ENCODE results near the gene IQGAP1. TPM values are rescaled to one million over a fixed set of nuclear protein-coding genes. Genes with fewer than 3 reads are reported as not detected.
A peak's percentile ranks its signal among the peaks of the same experiment; 100 is the strongest.

Gene IQGAP1
- total RNA-seq, 1 experiment from 2014 or later: 106 TPM

GRCh38 chr15:90481023-90481422, 93.0 kb downstream of the IQGAP1 start (continued):
- TF ChIP-seq, protein P1, sequence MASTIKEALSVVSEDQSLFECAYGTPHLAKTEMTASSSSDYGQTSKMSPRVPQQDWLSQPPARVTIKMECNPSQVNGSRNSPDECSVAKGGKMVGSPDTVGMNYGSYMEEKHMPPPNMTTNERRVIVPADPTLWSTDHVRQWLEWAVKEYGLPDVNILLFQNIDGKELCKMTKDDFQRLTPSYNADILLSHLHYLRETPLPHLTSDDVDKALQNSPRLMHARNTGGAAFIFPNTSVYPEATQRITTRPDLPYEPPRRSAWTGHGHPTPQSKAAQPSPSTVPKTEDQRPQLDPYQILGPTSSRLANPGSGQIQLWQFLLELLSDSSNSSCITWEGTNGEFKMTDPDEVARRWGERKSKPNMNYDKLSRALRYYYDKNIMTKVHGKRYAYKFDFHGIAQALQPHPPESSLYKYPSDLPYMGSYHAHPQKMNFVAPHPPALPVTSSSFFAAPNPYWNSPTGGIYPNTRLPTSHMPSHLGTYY (CRISPR knock-in tag; IDR thresholded peaks at IDR 0.05): no peak
- TF ChIP-seq ZNF423 (CRISPR knock-in tag; IDR thresholded peaks at IDR 0.05) (no peak), ZSCAN18 (CRISPR knock-in tag; IDR thresholded peaks at IDR 0.05) (no peak), FOXP1 (CRISPR knock-in tag; IDR thresholded peaks at IDR 0.05; ENCODE audit: borderline replicate concordance) (no peak)

- H3K4me3 Mint-ChIP-seq: no peak overlapping the region
- H3K4me1 Mint-ChIP-seq: no peaks in the 10 kb centered on the region
- POLR2A ChIA-PET: interaction anchor here (0.5 to 1.0 kb wide), 2 partner anchors 37 to 162 kb away, joined by 4 read pairs; no protein-coding TSS in a partner anchor
- CTCF ChIA-PET: interaction anchor here (0.7 to 5.4 kb wide), 19 partner anchors 12 to 249 kb away, joined by 3 to 97 read pairs (median 5); partner anchors contain the start of genes CIB1, GDPGP1, IQGAP1 and ZNF774
- no peaks in the 10 kb centered on the region for H3K9me3 Mint-ChIP-seq
- no peaks in the 10 kb centered on the region for H3K27me3 Mint-ChIP-seq (ENCODE audit: low read depth)
- ATAC-seq (peak; percentile 55), DNase-seq (ENCODE audit: low spot score) (peak; percentile 60)
- peaks cover 59% of the 10 kb centered on the region for H3K36me3 Mint-ChIP-seq
- no peak overlapping the region for H3K27ac Mint-ChIP-seq
- no peak for TF ChIP-seq E2F1 (CRISPR knock-in tag; IDR thresholded peaks at IDR 0.05)
- no peak for TF ChIP-seq PRRX2 (CRISPR knock-in tag; IDR thresholded peaks at IDR 0.05)
- TF ChIP-seq ZNF416 (CRISPR knock-in tag; IDR thresholded peaks at IDR 0.05): no peak
- TF ChIP-seq NR2C2 (CRISPR knock-in tag; IDR thresholded peaks at IDR 0.05): no peak
- no peak for TF ChIP-seq OVOL2 (CRISPR knock-in tag; IDR thresholded peaks at IDR 0.05; ENCODE audit: borderline replicate concordance)
- no peak for TF ChIP-seq ZNF121 (CRISPR knock-in tag; IDR thresholded peaks at IDR 0.05)
- TF ChIP-seq NR1H2 (CRISPR knock-in tag; IDR thresholded peaks at IDR 0.05): no peak
- TF ChIP-seq CBFB (CRISPR knock-in tag; IDR thresholded peaks at IDR 0.05; ENCODE audit: low read depth): no peak
- no peak for TF ChIP-seq PREB (CRISPR knock-in tag; IDR thresholded peaks at IDR 0.05; ENCODE audit: borderline replicate concordance)
- no peak for TF ChIP-seq ZNF232 (CRISPR knock-in tag; IDR thresholded peaks at IDR 0.05)
- no peak for TF ChIP-seq ZNF138 (CRISPR knock-in tag; conservative IDR thresholded peaks at IDR 0.05)
- no peak for TF ChIP-seq PRDM15 (CRISPR knock-in tag; IDR thresholded peaks at IDR 0.05)
- TF ChIP-seq NFATC4 (CRISPR knock-in tag; IDR thresholded peaks at IDR 0.05): no peak
- TF ChIP-seq, protein P1 (CRISPR knock-in tag; IDR thresholded peaks at IDR 0.05): no peak
- no peak for TF ChIP-seq ZNF423 (CRISPR knock-in tag; IDR thresholded peaks at IDR 0.05)
- TF ChIP-seq NFYB (CRISPR knock-in tag; conservative IDR thresholded peaks at IDR 0.05; ENCODE audit: low read depth): no peak
- no peak for TF ChIP-seq GTF2I (CRISPR knock-in tag; conservative IDR thresholded peaks at IDR 0.05)
- TF ChIP-seq FOXP1 (CRISPR knock-in tag; IDR thresholded peaks at IDR 0.05; ENCODE audit: borderline replicate concordance): no peak
These were observed 94.3 kb downstream of the IQGAP1 start for GRCh38 chr15:90482124-90483011.

Measured in WTC11 (cell line).